HG02571 (cell line): ENCODE results near the gene SORT1.
"Not testable (repeated sequence)": the region's sequence is repeated elsewhere in the genome, so short reads cannot be mapped to it uniquely, and the experiment has no call there.

Experiments
- ATAC-seq: cut with Tn5 transposase; IDR thresholded peaks from one replicate; pipeline ENCODE4 v1.9.1; 2021; ENCODE audit warnings: mild to moderate bottlenecking, moderate library complexity; ENCODE audit not compliant: unreplicated experiment

The SORT1 gene

DNA sequence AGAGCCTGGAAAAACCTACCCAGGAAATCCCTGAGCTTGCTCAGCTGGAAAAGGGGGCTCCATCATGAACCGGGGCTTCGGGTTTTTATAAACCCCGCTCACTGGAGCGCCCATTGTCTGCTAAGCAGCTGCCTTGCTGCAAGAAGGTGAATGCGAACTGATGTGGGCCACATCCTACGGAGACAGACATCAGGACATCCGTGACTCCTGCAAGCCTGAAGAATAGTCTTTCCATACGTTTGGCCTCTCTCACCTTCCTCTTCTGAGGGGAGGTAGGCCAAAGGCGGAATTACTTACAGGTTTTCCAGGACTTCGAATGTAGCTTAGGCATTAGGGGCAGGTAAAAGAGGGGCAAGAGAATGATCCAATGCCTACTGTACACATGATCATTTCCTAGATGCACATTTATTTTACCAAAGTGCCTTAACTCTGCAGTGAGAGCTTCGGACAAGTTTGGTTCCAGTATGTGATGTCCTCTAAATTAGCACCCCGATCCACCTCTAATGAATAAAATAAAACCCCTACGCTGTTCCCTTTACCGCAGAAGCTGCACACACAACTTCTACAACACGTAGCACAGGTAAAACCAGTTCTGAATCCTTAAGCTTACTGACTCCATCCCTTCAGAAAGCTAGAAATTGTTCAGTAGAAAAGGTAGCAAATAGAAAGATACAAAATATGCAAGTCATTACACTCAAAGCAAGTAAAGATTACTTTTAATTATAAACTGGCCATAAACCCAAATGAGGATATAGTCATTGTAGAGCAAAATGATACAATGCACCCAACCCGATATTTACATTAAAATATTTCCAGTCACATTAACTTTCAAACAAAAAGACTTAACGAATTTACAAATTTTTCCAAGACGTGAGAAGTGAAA, 866 bp upstream of the SORT1 start:
- no peak for ATAC-seq

DNA sequence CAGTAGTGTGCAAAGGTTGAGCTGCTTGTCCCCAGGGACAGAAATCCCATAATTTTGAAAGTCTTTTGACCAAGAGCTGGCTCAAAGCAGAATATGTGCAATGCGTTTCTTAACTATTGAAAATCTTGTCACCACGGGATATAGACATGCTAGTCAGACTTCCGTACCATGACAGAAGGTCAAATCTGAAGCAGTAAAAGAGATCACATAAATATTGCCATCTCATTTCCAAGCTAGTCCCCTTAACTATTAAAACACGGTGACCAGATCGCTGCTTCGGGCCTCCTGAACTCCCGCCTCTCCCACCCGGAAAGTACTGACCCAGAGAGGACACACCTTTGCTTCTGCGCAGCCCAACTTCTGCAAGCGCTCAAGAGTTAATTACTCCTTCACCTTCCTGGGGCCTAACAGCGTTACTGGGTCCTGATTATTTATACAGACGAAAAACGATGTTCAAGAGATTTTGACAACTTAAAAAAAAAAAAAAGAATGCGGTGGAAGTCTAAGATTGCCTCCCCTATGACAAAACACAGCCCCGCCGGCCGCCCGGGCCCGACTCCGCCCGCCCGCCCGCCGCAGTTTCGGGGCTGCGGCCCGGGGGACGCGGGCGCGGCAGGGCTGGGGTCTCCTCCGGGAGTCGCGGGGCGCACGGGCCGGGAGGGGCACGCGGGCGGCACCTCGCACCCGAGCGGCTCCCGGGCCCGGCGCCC, 692 bp downstream of the SORT1 start:
- peak; percentile 20 for ATAC-seq

DNA sequence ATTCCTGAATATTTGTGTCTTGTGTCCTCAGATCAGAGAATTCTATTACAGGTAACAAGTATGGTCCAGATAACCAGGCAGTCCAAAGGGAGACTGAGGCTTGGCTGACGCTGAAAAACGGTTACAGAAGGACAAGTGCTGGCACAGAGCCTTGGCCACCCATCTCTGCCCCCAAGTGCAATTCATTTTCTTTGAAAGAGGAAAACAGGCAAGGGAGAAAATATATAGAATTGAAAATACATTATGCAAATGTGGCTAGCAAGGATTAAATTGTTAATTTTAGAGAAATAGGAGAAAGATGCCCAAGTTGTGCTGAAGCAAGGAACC, 1.2 kb downstream of the SORT1 start:
- no peak for ATAC-seq

- ATAC-seq, result no peak
Observed at GRCh38 chr1:109395602-109396512, 1.9 kb downstream of the SORT1 start.

- not testable (repeated sequence) for ATAC-seq
Observed at GRCh38 chr1:109395282-109395599, 2.5 kb downstream of the SORT1 start.

- ATAC-seq, result no peak
Observed at GRCh38 chr1:109394591-109395281, 3.0 kb downstream of the SORT1 start.

DNA sequence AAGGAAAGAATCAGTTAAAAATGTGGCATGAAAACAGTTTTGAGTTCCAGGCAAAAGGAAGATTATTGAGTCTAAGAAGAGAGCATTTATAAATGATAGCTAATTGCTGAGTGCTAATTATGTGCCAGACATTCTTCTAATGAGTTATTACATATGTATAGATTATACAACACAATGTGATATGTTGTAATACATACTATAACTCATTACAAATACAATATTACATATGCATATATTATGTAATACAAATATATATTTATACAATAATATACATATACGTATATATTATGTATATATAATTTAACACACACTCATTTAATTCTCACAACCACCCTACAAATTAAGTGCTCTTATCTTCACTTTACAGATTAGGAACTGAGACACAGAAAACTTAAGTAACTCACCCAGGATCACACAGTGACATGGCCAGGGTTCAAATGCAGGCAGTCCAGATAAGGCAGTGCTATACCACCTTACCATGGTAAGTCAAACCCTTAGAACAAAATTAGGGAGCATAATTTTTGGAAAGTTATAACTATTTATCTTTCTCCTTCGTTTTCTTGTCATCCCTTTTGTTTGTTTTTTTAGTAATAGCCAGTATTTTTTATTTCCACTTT, 4.0 kb downstream of the SORT1 start:
- no peak for ATAC-seq

DNA sequence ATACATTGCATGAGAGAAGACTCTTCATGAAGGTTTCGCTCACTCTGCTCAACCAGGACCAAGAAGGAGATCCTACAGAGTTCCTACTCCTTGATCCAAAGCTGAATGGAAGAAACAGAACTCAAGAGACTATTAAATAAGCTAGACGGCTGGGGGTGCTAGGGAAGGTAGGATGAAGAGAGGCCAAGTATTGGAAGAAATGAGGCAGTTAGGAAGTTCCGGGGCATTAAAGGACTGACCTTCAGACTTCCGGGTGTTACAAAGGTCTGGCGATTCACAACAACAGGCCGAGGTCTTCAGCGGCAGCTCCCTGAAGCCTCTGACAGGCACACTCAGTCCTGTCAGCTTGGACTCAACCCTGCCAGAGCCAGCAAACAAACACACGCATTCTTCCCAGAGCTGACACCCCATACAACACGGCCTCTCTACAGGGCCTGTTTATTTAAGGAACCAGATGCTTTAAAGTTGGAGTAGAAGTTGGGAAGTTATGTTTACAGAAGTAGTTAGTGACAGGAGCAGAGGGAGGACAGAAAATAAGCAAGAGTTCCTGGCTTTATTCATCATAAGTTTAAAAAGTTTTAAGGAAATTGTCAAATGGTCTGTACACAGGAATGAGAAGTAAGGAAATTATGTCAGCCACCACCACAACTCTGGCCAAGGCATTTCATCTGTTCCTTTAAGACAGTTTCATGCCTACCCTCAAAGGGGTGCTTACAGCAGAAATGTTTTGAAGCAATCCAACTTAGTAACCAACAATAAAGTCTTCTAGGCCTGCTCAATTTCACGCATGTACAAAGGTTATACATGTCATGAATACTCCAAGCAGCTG, 4.7 kb downstream of the SORT1 start:
- ATAC-seq, result no peak

DNA sequence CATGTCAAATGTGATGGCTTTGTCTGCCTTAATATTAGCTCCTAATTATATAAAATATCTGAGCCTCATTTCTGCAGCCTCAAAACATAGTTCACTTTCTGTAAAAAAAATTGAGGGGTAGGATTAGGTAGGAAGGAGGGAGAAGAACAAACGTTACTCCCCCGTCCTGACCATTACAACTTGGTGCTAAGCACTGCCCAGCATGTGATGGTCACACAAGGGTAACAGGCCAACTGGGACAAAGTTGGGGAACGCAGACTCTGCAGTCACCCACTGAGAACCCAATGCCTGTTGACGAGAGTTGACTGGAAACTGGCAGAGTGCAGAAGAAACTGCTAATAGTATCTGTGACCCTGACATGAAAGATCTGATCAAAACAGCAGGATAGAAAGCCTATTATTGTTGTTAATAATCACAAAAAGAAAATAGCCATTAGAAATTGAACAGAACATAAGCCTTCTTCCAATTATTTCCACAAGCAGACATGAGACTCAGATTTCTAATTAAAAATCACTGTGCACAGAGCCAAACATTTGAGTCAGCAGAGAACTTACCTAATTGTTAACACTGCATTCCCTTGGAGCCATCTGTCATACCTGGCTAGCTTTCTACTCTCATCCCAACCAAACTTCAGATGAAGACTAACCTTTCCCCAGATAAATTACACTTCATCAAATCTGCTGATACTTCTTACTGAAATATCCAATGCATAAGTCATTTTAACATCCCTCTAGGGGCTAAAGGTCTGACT, 5.5 kb downstream of the SORT1 start:
- no peak for ATAC-seq

GRCh38 chr1:109391626-109392025, 6.1 kb downstream of the SORT1 start:
- peak; percentile 58 for ATAC-seq

DNA sequence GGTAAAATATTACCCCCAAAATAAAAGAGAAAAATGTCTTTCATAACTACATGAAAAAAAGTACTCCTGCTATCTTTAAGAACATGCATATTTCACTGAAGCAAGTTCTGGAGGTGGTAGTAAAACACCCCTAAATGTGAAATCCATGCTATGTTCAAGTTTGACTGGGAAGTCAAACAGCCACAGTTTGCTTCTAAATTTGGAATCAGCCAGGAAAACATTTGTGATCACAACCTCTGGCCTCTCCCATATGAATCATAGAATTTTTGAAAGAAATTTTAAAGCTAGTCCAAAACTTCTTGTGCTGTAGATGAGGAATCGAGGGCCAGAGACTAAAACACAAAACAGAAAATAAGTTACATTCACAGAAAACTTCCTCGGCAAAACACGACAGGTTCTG, 6.6 kb downstream of the SORT1 start:
- no peak for ATAC-seq

GRCh38 chr1:109389638-109390341, 7.9 kb downstream of the SORT1 start:
- no peak for ATAC-seq

- ATAC-seq, result no peak
Observed at GRCh38 chr1:109388884-109389637, 8.7 kb downstream of the SORT1 start.

- ATAC-seq, result no peak
Observed at GRCh38 chr1:109388208-109388711, 9.5 kb downstream of the SORT1 start.

DNA sequence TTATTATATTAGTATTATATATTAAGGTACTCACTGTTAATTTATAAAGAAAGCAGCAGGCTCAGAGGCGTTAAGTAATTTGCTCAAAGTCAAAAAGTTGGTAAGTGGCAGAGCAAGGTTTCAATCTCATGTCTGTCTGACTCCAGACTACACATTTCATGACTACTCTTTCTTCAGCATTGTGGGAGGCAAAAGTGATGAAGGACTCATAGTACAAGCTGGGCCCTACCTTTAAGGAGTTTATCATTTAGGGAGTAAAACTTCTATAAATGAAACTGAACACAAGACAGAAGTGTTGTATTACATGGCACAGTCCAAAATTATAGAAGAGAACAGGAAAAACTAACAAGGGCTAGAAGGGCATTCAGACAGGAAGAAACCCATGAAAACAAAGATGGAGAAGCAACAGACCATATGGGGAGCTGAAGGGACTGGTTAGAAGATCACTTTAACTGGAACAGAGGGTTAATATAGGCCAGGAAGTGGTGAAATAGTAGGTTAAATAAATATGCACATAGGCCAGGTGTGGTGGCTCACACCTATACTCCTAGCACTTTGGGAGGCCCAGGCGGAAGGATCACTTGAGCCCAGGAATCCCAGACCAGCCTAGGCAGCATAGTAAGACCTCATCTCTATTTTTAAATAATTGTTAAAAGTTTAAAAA, 11.5 kb downstream of the SORT1 start:
- no peak for ATAC-seq

DNA sequence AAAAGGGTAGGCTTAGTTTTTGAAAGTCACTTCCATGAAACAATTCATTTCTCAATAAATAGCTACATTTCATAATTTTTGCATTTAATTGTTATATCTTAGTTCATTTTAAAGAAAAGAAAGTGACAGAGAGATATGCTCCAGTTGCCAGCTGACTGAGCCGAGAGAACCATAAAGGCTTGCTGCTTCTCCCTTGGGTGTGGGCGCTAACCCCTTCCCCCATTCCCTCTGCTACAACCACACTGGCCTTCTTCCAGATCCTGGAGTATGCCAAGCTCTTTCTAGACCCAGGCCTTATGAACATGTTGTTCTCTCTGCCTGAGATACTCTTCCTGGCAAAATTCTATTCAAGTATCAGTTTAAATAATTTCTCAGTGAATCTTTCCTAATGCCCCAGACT, 12.3 kb downstream of the SORT1 start:
- no peak for ATAC-seq

- no peak for ATAC-seq
Observed at GRCh38 chr1:109383854-109384253, 13.9 kb downstream of the SORT1 start.
